ENCODE data around the gene NPBWR2.

- TF ChIP-seq SIN3A (IDR thresholded peaks at IDR 0.05; ENCODE audit: borderline replicate concordance, insufficient read depth, low read length) (no peak), REST (IDR thresholded peaks at IDR 0.05; ENCODE audit: insufficient read depth in 1 of 2, low read depth in 2 of 2, low read length in 2 of 2) (no peak), TAF1 (IDR thresholded peaks at IDR 0.05; ENCODE audit: borderline replicate concordance, insufficient read depth, low read length) (no peak)
Observed at GRCh38 chr20:64121586-64121985, 14.2 kb upstream of the NPBWR2 start.
